ENCODE data around the gene RCOR1. TPM values are rescaled to one million over a fixed set of nuclear protein-coding genes. Genes with fewer than 3 reads are reported as not detected.
A peak's percentile ranks its signal among the peaks of the same experiment; 100 is the strongest.

RCOR1 gene
- total and polyA plus RNA-seq, 2 of the 8 experiments (the other 6 are each of a cell fraction or from before 2014, with no cell fraction given), result 12.3 to 26.3 TPM

DNA sequence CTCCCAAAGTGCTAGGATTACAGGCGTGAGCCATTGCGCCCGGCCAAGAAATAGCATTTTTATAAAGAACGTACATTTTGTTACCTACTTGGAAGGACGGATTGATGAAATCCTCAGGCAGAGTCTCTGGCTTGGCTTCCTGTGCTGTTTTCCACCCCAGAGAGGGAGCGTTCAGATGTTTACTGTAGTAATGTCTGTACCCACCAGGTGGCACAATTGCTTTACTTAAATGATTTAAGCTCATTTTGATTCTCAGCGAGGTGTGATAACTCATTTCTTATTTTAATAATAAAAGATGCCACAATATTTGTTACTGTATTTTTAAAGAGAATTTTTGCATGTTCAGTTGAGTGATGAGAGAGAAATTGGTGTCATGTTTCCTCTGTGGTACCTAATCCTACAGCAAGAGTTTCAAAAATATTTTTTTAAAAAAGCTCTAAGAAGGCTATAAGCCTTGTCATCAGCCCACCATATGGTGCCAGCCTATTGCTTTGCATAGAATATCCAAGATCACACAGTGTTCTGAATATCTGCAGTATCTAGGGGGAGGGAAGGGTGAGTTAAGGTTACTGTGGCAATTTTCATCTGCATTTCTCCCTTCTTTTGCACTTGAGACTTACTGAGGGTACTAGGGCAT is 102.2 kb downstream of the RCOR1 start:
- Histone ChIP-seq H3K18ac (ENCODE audit: extremely low read depth, low read length) (no peak overlapping the region), H3K9ac (replicated peaks in 1 of 4; ENCODE audit: extremely low read depth in 1 of 4, low read depth in 3 of 4, low read length in 3 of 4) (no peak overlapping the region), H3K27me3 (replicated peaks in 1 of 4; ENCODE audit: control insufficient read depth in 3 of 4, extremely low read depth in 1 of 4, insufficient read depth in 3 of 4, low read length in 3 of 4) (no peaks in the 10 kb centered on the region), H3K23ac (ENCODE audit: insufficient read length) (no peak overlapping the region), H3K56ac (replicated peaks; ENCODE audit: insufficient read length, low read depth, low read length) (no peak overlapping the region), H3K79me2 (ENCODE audit: control insufficient read depth in 1 of 2, insufficient read depth in 2 of 2, low read length in 2 of 2) (peaks cover 6 to 61% of the 10 kb centered on the region in 2 experiments), H2BK12ac (ENCODE audit: low read depth, low read length) (no peak overlapping the region), H3K4me1 (replicated peaks in 1 of 4; ENCODE audit: control insufficient read depth in 3 of 4, insufficient read depth in 4 of 4, low read length in 3 of 4) (peaks cover 0 to 8% (median under 1%) of the 10 kb centered on the region in 4 experiments; a peak in 2 of 7 replicates), H4K5ac (ENCODE audit: insufficient read length, low read depth, low read length) (no peak overlapping the region), H2BK5ac (ENCODE audit: low read depth, low read length) (no peak overlapping the region), H3K27ac (ENCODE audit: low read depth, low read length) (no peak overlapping the region), H3K9me3 (ENCODE audit: insufficient read depth in 2 of 2, low read depth in 1 of 2, low read length in 1 of 2) (no peaks in the 10 kb centered on the region), H3K36me3 (ENCODE audit: control insufficient read depth in 2 of 4, insufficient read depth in 4 of 4, low read length in 3 of 4) (no peaks in the 10 kb centered on the region), H4K91ac (replicated peaks; ENCODE audit: insufficient read length, low read length) (no peak overlapping the region), H3K4me3 (ENCODE audit: extremely low read depth in 1 of 4, insufficient read depth in 2 of 4, low read depth in 3 of 4, low read length in 4 of 4) (no peak overlapping the region), H3K79me1 (ENCODE audit: low read depth, low read length) (no peaks in the 10 kb centered on the region; the same call in 1 of the 2 replicates), H2BK120ac (replicated peaks; ENCODE audit: low read depth, low read length) (no peak overlapping the region), H3K14ac (ENCODE audit: insufficient read length) (no peak overlapping the region), H4K8ac (ENCODE audit: extremely low read depth, insufficient read depth, low read length) (no peak overlapping the region), H4K20me1 (replicated peaks in 1 of 2; ENCODE audit: control insufficient read depth in 1 of 2, insufficient read depth in 2 of 2, low read length in 2 of 2) (peaks cover 7 to 8% of the 10 kb centered on the region in 2 experiments), H2BK20ac (ENCODE audit: low read length) (no peak overlapping the region), H2AFZ (ENCODE audit: low read length) (no peak overlapping the region), H3K23me2 (ENCODE audit: low read depth, low read length) (no peaks in the 10 kb centered on the region), H2AK5ac (ENCODE audit: low read depth, low read length) (no peak overlapping the region), H2BK15ac (ENCODE audit: low read length) (no peak overlapping the region), H3K4me2 (ENCODE audit: insufficient read depth in 1 of 2, low read depth in 2 of 2, low read length in 2 of 2) (no peak overlapping the region), H3K4ac (replicated peaks; ENCODE audit: insufficient read length, low read depth, low read length) (no peak overlapping the region)
- peak; percentile 76 to 80 for TF ChIP-seq RAD21 (IDR thresholded peaks at IDR 0.05 in 1 of 2, conservative IDR thresholded peaks at IDR 0.05 in 1 of 2; ENCODE audit: low read depth in 2 of 2, low read length in 2 of 2)
- TF ChIP-seq, protein P1, sequence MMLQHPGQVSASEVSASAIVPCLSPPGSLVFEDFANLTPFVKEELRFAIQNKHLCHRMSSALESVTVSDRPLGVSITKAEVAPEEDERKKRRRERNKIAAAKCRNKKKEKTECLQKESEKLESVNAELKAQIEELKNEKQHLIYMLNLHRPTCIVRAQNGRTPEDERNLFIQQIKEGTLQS (IDR thresholded peaks at IDR 0.05; ENCODE audit: insufficient read depth, low read depth, low read length), result no peak
- TF ChIP-seq KDM4A (IDR thresholded peaks at IDR 0.05; ENCODE audit: low read depth, low read length, severe bottlenecking), result no peak
- TF ChIP-seq SIN3A (conservative IDR thresholded peaks at IDR 0.05 in 1 of 2, IDR thresholded peaks at IDR 0.05 in 1 of 2; ENCODE audit: low read depth in 1 of 2, low read length in 2 of 2), result no peak
- TF ChIP-seq, protein P2, sequence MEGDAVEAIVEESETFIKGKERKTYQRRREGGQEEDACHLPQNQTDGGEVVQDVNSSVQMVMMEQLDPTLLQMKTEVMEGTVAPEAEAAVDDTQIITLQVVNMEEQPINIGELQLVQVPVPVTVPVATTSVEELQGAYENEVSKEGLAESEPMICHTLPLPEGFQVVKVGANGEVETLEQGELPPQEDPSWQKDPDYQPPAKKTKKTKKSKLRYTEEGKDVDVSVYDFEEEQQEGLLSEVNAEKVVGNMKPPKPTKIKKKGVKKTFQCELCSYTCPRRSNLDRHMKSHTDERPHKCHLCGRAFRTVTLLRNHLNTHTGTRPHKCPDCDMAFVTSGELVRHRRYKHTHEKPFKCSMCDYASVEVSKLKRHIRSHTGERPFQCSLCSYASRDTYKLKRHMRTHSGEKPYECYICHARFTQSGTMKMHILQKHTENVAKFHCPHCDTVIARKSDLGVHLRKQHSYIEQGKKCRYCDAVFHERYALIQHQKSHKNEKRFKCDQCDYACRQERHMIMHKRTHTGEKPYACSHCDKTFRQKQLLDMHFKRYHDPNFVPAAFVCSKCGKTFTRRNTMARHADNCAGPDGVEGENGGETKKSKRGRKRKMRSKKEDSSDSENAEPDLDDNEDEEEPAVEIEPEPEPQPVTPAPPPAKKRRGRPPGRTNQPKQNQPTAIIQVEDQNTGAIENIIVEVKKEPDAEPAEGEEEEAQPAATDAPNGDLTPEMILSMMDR (IDR thresholded peaks at IDR 0.05; ENCODE audit: control extremely low read depth in 1 of 3, insufficient read depth in 1 of 3, low read depth in 1 of 3, low read length in 3 of 3), result peak in 2 of 3 experiments; percentile 56 to 71; a peak in 2 of 4 replicates
- TF ChIP-seq EZH2 (IDR thresholded peaks at IDR 0.05; ENCODE audit: low read depth, low read length, severe bottlenecking), result no peak
- TF ChIP-seq SP1 (IDR thresholded peaks at IDR 0.05; ENCODE audit: low read depth, low read length), result no peak
- TF ChIP-seq HDAC6 (IDR thresholded peaks at IDR 0.05; ENCODE audit: low read depth, low read length), result no peak
- DNase-seq (ENCODE audit: low read depth in 1 of 2, low spot score in 2 of 2), result peak; percentile 36 to 65
- ChIA-PET POLR2A (ENCODE audit: partially characterized antibody) (interaction anchor here (1.2 to 1.9 kb wide), 4 partner anchors 43 to 100 kb away, joined by 3 to 5 read pairs (median 4); no protein-coding TSS in a partner anchor), CTCF (ENCODE audit: partially characterized antibody) (interaction anchor here (0.6 to 4.1 kb wide), 68 partner anchors 9 to 826 kb away, joined by 3 to 63 read pairs (median 5); partner anchors contain the start of gene AMN)
- peak; percentile 81 for FAIRE-seq
- WGBS, 2 experiments (ENCODE audit: extremely low coverage in 1 of 2, insufficient coverage in 1 of 2, insufficient read length in 1 of 2, insufficient replicate concordance in 2 of 2, low coverage in 1 of 2, low lambda C conversion rate in 2 of 2, missing lambda C conversion rate in 1 of 2), result 14% methylated on average over 7 of the region's 7 CpGs; no CpG with 5 or more reads in 1 of the 2 experiments
